Measurements from ENCODE around the gene NPM3.

Gene NPM3

GRCh38 chr10:101766306-101766705 lies 16.9 kb downstream of the NPM3 start:
- Histone ChIP-seq H3K36me3 (ENCODE audit: low read length) (no peaks in the 10 kb centered on the region), H3K27me3 (ENCODE audit: low read length) (no peaks in the 10 kb centered on the region), H3K9ac (ENCODE audit: low read length) (no peak overlapping the region), H2AFZ (ENCODE audit: low read depth, low read length, severe bottlenecking) (no peak overlapping the region), H3K4me3 (ENCODE audit: insufficient read depth, low read length, poor library complexity, severe bottlenecking) (no peak overlapping the region), H3K27ac (ENCODE audit: low read depth, low read length) (no peak overlapping the region), H4K20me1 (ENCODE audit: low read depth, low read length) (no peaks in the 10 kb centered on the region), H3K9me2 (replicated peaks; ENCODE audit: insufficient read depth, low read length) (no peaks in the 10 kb centered on the region), H3F3A (ENCODE audit: insufficient read depth) (no peaks in the 10 kb centered on the region), H3K9me3 (ENCODE audit: insufficient read depth, low read length) (no peaks in the 10 kb centered on the region), H3K4me2 (ENCODE audit: low read depth, low read length, poor library complexity, severe bottlenecking) (no peak overlapping the region), H3K79me2 (ENCODE audit: insufficient read depth, low read length) (no peaks in the 10 kb centered on the region)
- TF ChIP-seq CTCF (IDR thresholded peaks at IDR 0.05; ENCODE audit: insufficient read depth, low read length, poor library complexity, severe bottlenecking) = no peak
- no peak for TF ChIP-seq EZH2phosphoT487 (conservative IDR thresholded peaks at IDR 0.05; ENCODE audit: low read length)

GRCh38 chr10:101763141-101763846 lies 20.0 kb downstream of the NPM3 start:
- no peak overlapping the region for H3K4me2 ChIP-seq (ENCODE audit: low read depth, low read length, poor library complexity, severe bottlenecking)
- no peak overlapping the region for H2AFZ ChIP-seq (ENCODE audit: low read depth, low read length, severe bottlenecking)
- H3K9me2 ChIP-seq (replicated peaks; ENCODE audit: insufficient read depth, low read length) = no peaks in the 10 kb centered on the region
- H3K4me3 ChIP-seq (ENCODE audit: insufficient read depth, low read length, poor library complexity, severe bottlenecking) = no peak overlapping the region
- no peaks in the 10 kb centered on the region for H3K36me3 ChIP-seq (ENCODE audit: low read length)
- no peaks in the 10 kb centered on the region for H3K79me2 ChIP-seq (ENCODE audit: insufficient read depth, low read length)
- no peak overlapping the region for H3K9ac ChIP-seq (ENCODE audit: low read length)
- no peaks in the 10 kb centered on the region for H3K9me3 ChIP-seq (ENCODE audit: insufficient read depth, low read length)
- no peaks in the 10 kb centered on the region for H4K20me1 ChIP-seq (ENCODE audit: low read depth, low read length)
- TF ChIP-seq EZH2phosphoT487 (conservative IDR thresholded peaks at IDR 0.05; ENCODE audit: low read length) (no peak), CTCF (IDR thresholded peaks at IDR 0.05; ENCODE audit: insufficient read depth, low read length, poor library complexity, severe bottlenecking) (no peak)
- no peaks in the 10 kb centered on the region for H3F3A ChIP-seq (ENCODE audit: insufficient read depth)
- H3K27ac ChIP-seq (ENCODE audit: low read depth, low read length) = no peak overlapping the region
- no peaks in the 10 kb centered on the region for H3K27me3 ChIP-seq (ENCODE audit: low read length)

- H2AFZ ChIP-seq (ENCODE audit: low read depth, low read length, severe bottlenecking) = no peak overlapping the region
- no peaks in the 10 kb centered on the region for H3K27me3 ChIP-seq (ENCODE audit: low read length)
- H3K4me3 ChIP-seq (ENCODE audit: insufficient read depth, low read length, poor library complexity, severe bottlenecking) = no peak overlapping the region
- no peaks in the 10 kb centered on the region for H3K9me3 ChIP-seq (ENCODE audit: insufficient read depth, low read length)
- H3K9ac ChIP-seq (ENCODE audit: low read length) = no peak overlapping the region
- no peaks in the 10 kb centered on the region for H3F3A ChIP-seq (ENCODE audit: insufficient read depth)
- H3K79me2 ChIP-seq (ENCODE audit: insufficient read depth, low read length) = no peaks in the 10 kb centered on the region
- no peak overlapping the region for H3K4me2 ChIP-seq (ENCODE audit: low read depth, low read length, poor library complexity, severe bottlenecking)
- H3K27ac ChIP-seq (ENCODE audit: low read depth, low read length) = no peak overlapping the region
- H4K20me1 ChIP-seq (ENCODE audit: low read depth, low read length) = no peaks in the 10 kb centered on the region
- H3K9me2 ChIP-seq (replicated peaks; ENCODE audit: insufficient read depth, low read length) = no peaks in the 10 kb centered on the region
- TF ChIP-seq EZH2phosphoT487 (conservative IDR thresholded peaks at IDR 0.05; ENCODE audit: low read length) = no peak
- no peak for TF ChIP-seq CTCF (IDR thresholded peaks at IDR 0.05; ENCODE audit: insufficient read depth, low read length, poor library complexity, severe bottlenecking)
- H3K36me3 ChIP-seq (ENCODE audit: low read length) = no peaks in the 10 kb centered on the region
These were observed 20.5 kb downstream of the NPM3 start for GRCh38 chr10:101762736-101763135.
